Peyer's patch (tissue), 4 donors: ENCODE measurements around the gene CPA1. TPM values are rescaled to one million over a fixed set of nuclear protein-coding genes. Genes with fewer than 3 reads are reported as not detected.
A peak's percentile ranks its signal among the peaks of the same experiment; 100 is the strongest.

Experiments
- DNase-seq, 3 donors: peaks; one replicate each; pipeline ENCODE4 v3.0.0-alpha.2; 2017 to 2019
- H3K27ac ChIP-seq, 4 donors: fragments of 200-600 bp; sonication (generic); one replicate each; pipeline ENCODE4 v1.5.1; 2016 to 2019
- H3K27me3 ChIP-seq, 2 donors: fragments of 200-600 bp; sonication (generic); one replicate each; pipeline ENCODE4 v1.5.1; 2019
- H3K36me3 ChIP-seq, 3 donors: fragments of 200-600 bp; sonication (generic); one replicate each; pipeline ENCODE4 v1.5.1; 2016 to 2019
- H3K4me1 ChIP-seq, 4 donors: fragments of 200-600 bp; sonication (generic); one replicate each; pipeline ENCODE4 v1.5.1; 2016 to 2019
- H3K4me3 ChIP-seq, 4 donors: fragments of 200-600 bp; sonication (generic); 1 replicate in 3 of 4; 2 replicates in 1 of 4; pipeline ENCODE4 v1.5.1; 2016 to 2019; ENCODE audit warnings: mild to moderate bottlenecking in 1 of 4
- H3K9me3 ChIP-seq, 4 donors: fragments of 200-600 bp; sonication (generic); one replicate each; pipeline ENCODE4 v1.5.1; 2016 to 2019; ENCODE audit warnings: mild to moderate bottlenecking in 1 of 4
- CTCF ChIP-seq, 6 experiments: fragments of 450-650 bp in 4 of 6; fragments of 200-600 bp in 2 of 6; sonication (generic) in 1 of 6; IDR thresholded peaks; one replicate each; pipeline ENCODE4 v1.5.1; 2017 to 2019; ENCODE audit warnings: antibody characterized with exemption in 6 of 6, mild to moderate bottlenecking in 3 of 6, moderate library complexity in 1 of 6
- POLR2A ChIP-seq, 2 donors: fragments of 450-650 bp; IDR thresholded peaks; one replicate each; pipeline ENCODE4 v1.5.1; 2017; ENCODE audit warnings: antibody characterized with exemption in 2 of 2, mild to moderate bottlenecking in 2 of 2, moderate library complexity in 2 of 2
- total RNA-seq, 4 donors: library from RNA; depleted of rRNA; stranded (reverse); fragments of >200 nt; gene quantifications; one replicate each; pipeline ENCODE4 v1.1.0, GENCODE V29; 2016

Gene CPA1
- total RNA-seq, 4 donors from 2014 or later: not detected

GRCh38 chr7:130345725-130346124, 34.6 kb upstream of the CPA1 start:
- Histone ChIP-seq H3K4me3 (no peak overlapping the region), H3K27me3 (no peaks in the 10 kb centered on the region), H3K36me3 (no peaks in the 10 kb centered on the region), H3K27ac (no peak overlapping the region), H3K9me3 (no peaks in the 10 kb centered on the region), H3K4me1 (peaks cover 0 to 3% (median 0%) of the 10 kb centered on the region in 4 donors)
- TF ChIP-seq POLR2A (IDR thresholded peaks at IDR 0.05): no peak
- TF ChIP-seq CTCF (IDR thresholded peaks at IDR 0.05): no peak
- DNase-seq: no peak

- no peak for TF ChIP-seq CTCF (IDR thresholded peaks at IDR 0.05)
- no peak for TF ChIP-seq POLR2A (IDR thresholded peaks at IDR 0.05)
Observed at GRCh38 chr7:130346177-130346905, 34.0 kb upstream of the CPA1 start.

GRCh38 chr7:130346941-130347340, 33.4 kb upstream of the CPA1 start:
- Histone ChIP-seq H3K4me3 (no peak overlapping the region), H3K27ac (no peak overlapping the region), H3K9me3 (no peaks in the 10 kb centered on the region), H3K4me1 (peaks cover 0 to 3% (median 0%) of the 10 kb centered on the region in 4 donors), H3K27me3 (no peaks in the 10 kb centered on the region), H3K36me3 (no peaks in the 10 kb centered on the region)
- TF ChIP-seq CTCF (IDR thresholded peaks at IDR 0.05): no peak
- no peak for TF ChIP-seq POLR2A (IDR thresholded peaks at IDR 0.05)
- DNase-seq: no peak

More at GRCh38 chr7:130346177-130346905, 34.0 kb upstream of the CPA1 start:
- DNase-seq: no peak
- Histone ChIP-seq H3K9me3 (no peaks in the 10 kb centered on the region), H3K27me3 (no peaks in the 10 kb centered on the region), H3K36me3 (no peaks in the 10 kb centered on the region), H3K27ac (no peak overlapping the region), H3K4me3 (no peak overlapping the region), H3K4me1 (peaks cover 0 to 3% (median 0%) of the 10 kb centered on the region in 4 donors)

GRCh38 chr7:130349911-130350782, 30.1 kb upstream of the CPA1 start:
- no peak for TF ChIP-seq CTCF (IDR thresholded peaks at IDR 0.05)
- no peak for TF ChIP-seq POLR2A (IDR thresholded peaks at IDR 0.05)
- no peak overlapping the region for H3K4me3 ChIP-seq
- H3K36me3 ChIP-seq: no peaks in the 10 kb centered on the region
- H3K4me1 ChIP-seq: peaks cover 0 to 3% (median 0%) of the 10 kb centered on the region in 4 donors
- H3K27me3 ChIP-seq: no peaks in the 10 kb centered on the region
- no peak for DNase-seq
- peak overlapping the region in 1 of 4 donors; percentile 52 for H3K27ac ChIP-seq
- no peaks in the 10 kb centered on the region for H3K9me3 ChIP-seq

GRCh38 chr7:130350945-130351790, 29.1 kb upstream of the CPA1 start:
- no peak for DNase-seq

More at GRCh38 chr7:130350945-130351790, 29.1 kb upstream of the CPA1 start:
- H3K9me3 ChIP-seq: no peaks in the 10 kb centered on the region
- H3K27ac ChIP-seq: peak overlapping the region in 2 of 4 donors; percentile 52 to 59
- H3K27me3 ChIP-seq: no peaks in the 10 kb centered on the region
- no peaks in the 10 kb centered on the region for H3K36me3 ChIP-seq
- no peak for TF ChIP-seq CTCF (IDR thresholded peaks at IDR 0.05)
- no peak for TF ChIP-seq POLR2A (IDR thresholded peaks at IDR 0.05)
- no peak overlapping the region for H3K4me3 ChIP-seq
- peaks cover 0 to 3% (median 0%) of the 10 kb centered on the region in 4 donors for H3K4me1 ChIP-seq
